Endothelial cell of umbilical vein (primary cell): ENCODE data around the gene DLAT. TPM values are rescaled to one million over a fixed set of nuclear protein-coding genes. Genes with fewer than 3 reads are reported as not detected.
"Not testable (repeated sequence)": the region's sequence is repeated elsewhere in the genome, so short reads cannot be mapped to it uniquely, and the experiment has no call there.

Experiments used
- BruUV-seq: library from RNA; stranded (reverse); fragments of 400-500 nt; replicated peaks from 2 replicates; lab custom pipeline; 2021; lab: Mats Ljungman, UMichigan
- CTCF ChIA-PET: fragments of 300-600, 350-600 bp; sonication (Branson Sonifier 250); formaldehyde crosslinking; loops from one replicate; lab custom pipeline; 2021; ENCODE audit warnings: antibody characterized with exemption, inconsistent platforms; lab: Charles Lee
- POLR2A ChIA-PET: fragments of 300-600, 350-600 bp; sonication (Branson Sonifier 250); formaldehyde crosslinking; loops from one replicate; lab custom pipeline; 2021; ENCODE audit warnings: antibody characterized with exemption, inconsistent platforms; lab: Charles Lee
- DNase-seq: peaks from one replicate; pipeline ENCODE4 v3.0.0-alpha.2; 2011; ENCODE audit warnings: low read depth, low spot score
- FAIRE-seq: peaks from 2 replicates; lab custom pipeline; 2011; peaks lifted over from hg19 to GRCh38; lab: Jason Lieb, UNC
- H2AFZ ChIP-seq: 2 replicates; pipeline ENCODE4 v1.6.0; 2012; ENCODE audit warnings: low read depth, low read length, control low read depth, inconsistent platforms
- H3K27ac ChIP-seq: 2 replicates; pipeline ENCODE4 v1.5.1; 2011; ENCODE audit warnings: low read depth, mild to moderate bottlenecking, control low read depth, low read length, moderate library complexity; ENCODE audit not compliant: insufficient read depth
- H3K27me3 ChIP-seq, 2 experiments: 2 replicates each; pipeline versions ENCODE4 v1.6.0 to v1.6.1; 2011; ENCODE audit warnings: low read length in 2 of 2, mixed read lengths in 1 of 2; ENCODE audit not compliant: control insufficient read depth in 2 of 2, insufficient read depth in 2 of 2
- H3K36me3 ChIP-seq, 2 experiments: 2 replicates in 1 of 2; 3 replicates in 1 of 2; pipeline ENCODE4 v1.5.1; 2011; ENCODE audit warnings: low read length in 2 of 2, mild to moderate bottlenecking in 1 of 2, moderate library complexity in 1 of 2; ENCODE audit not compliant: control insufficient read depth in 2 of 2, insufficient read depth in 2 of 2; ENCODE audit errors: extremely low read depth in 1 of 2
- H3K4me1 ChIP-seq: 3 replicates; pipeline ENCODE4 v1.5.1; 2011; ENCODE audit warnings: mild to moderate bottlenecking, low read length; ENCODE audit not compliant: control insufficient read depth, insufficient read depth; ENCODE audit errors: extremely low read depth
- H3K4me2 ChIP-seq: 2 replicates; pipeline ENCODE4 v1.6.1; 2011; ENCODE audit warnings: low read length, control low read depth, mixed read lengths; ENCODE audit not compliant: insufficient read depth
- H3K4me3 ChIP-seq, 3 experiments: fragments of 200-600 bp in 1 of 3; sonication (generic), shearing (Covaris generic) in 1 of 3; replicated peaks in 1 of 3; 2 replicates each; pipeline ENCODE4 v1.5.1; 2011 to 2016; ENCODE audit warnings: control low read depth in 3 of 3, low read length in 3 of 3, mild to moderate bottlenecking in 2 of 3, inconsistent platforms in 1 of 3, low read depth in 1 of 3, moderate library complexity in 1 of 3; ENCODE audit not compliant: insufficient read depth in 1 of 3
- H3K79me2 ChIP-seq: 2 replicates; pipeline ENCODE4 v1.6.0; 2012; ENCODE audit warnings: low read length, inconsistent platforms; ENCODE audit not compliant: control insufficient read depth, insufficient read depth
- H3K9ac ChIP-seq: replicated peaks from 2 replicates; pipeline ENCODE3; 2011; ENCODE audit warnings: low read length, control low read depth; ENCODE audit not compliant: insufficient read depth; ENCODE audit errors: extremely low read depth
- H3K9me1 ChIP-seq: replicated peaks from 3 replicates; pipeline ENCODE4 v1.6.0; 2011; ENCODE audit warnings: mild to moderate bottlenecking, low read length; ENCODE audit not compliant: control insufficient read depth, insufficient read depth; ENCODE audit errors: extremely low read depth
- H3K9me3 ChIP-seq: replicated peaks from 2 replicates; pipeline ENCODE4 v1.5.1; 2012; ENCODE audit warnings: low read length, inconsistent platforms; ENCODE audit not compliant: control insufficient read depth, insufficient read depth
- H4K20me1 ChIP-seq: replicated peaks from 2 replicates; pipeline ENCODE3; 2011; ENCODE audit warnings: mild to moderate bottlenecking, low read length; ENCODE audit not compliant: control insufficient read depth, insufficient read depth; ENCODE audit errors: extremely low read depth
- CTCF ChIP-seq, 2 donors: IDR thresholded peaks; 1 replicate in 1 of 2; 2 replicates in 1 of 2; pipeline ENCODE4 v1.5.1; 2011; ENCODE audit warnings: low read length in 2 of 2, mild to moderate bottlenecking in 2 of 2, moderate library complexity in 2 of 2, control low read depth in 1 of 2, inconsistent platforms in 1 of 2, low read depth in 1 of 2; ENCODE audit not compliant: insufficient read depth in 1 of 2; ENCODE audit errors: extremely low read depth in 1 of 2
- EZH2 ChIP-seq: IDR thresholded peaks from 2 replicates; pipeline ENCODE4 v1.6.1; 2012; ENCODE audit warnings: borderline replicate concordance, low read depth, mild to moderate bottlenecking, moderate library complexity, low read length, inconsistent platforms; ENCODE audit not compliant: severe bottlenecking
- FOS ChIP-seq: IDR thresholded peaks from 2 replicates; pipeline ENCODE4 v1.6.1; 2011; ENCODE audit warnings: mild to moderate bottlenecking, low read length, moderate library complexity, borderline replicate concordance; ENCODE audit not compliant: insufficient read depth
- GATA2 ChIP-seq: IDR thresholded peaks from 2 replicates; pipeline ENCODE4 v1.7.0; 2011; ENCODE audit warnings: low read depth, mild to moderate bottlenecking, moderate library complexity, mixed read lengths, low read length; ENCODE audit not compliant: insufficient read length, insufficient read depth
- JUN ChIP-seq: IDR thresholded peaks from 2 replicates; pipeline ENCODE4 v1.6.1; 2011; ENCODE audit warnings: borderline replicate concordance, low read depth; ENCODE audit not compliant: insufficient read length, insufficient read depth
- MAX ChIP-seq: IDR thresholded peaks from 2 replicates; pipeline ENCODE4 v1.6.1; 2011; ENCODE audit not compliant: insufficient read depth, insufficient read length
- MYC ChIP-seq: IDR thresholded peaks from one replicate; pipeline ENCODE4 v1.6.1; 2011; ENCODE audit warnings: mild to moderate bottlenecking, low read depth, low read length
- POLR2A ChIP-seq: IDR thresholded peaks from 2 replicates; pipeline ENCODE4 v1.6.1; 2012; ENCODE audit warnings: low read depth, mild to moderate bottlenecking, control low read depth, low read length
- POLR2AphosphoS5 ChIP-seq: IDR thresholded peaks from 2 replicates; pipeline ENCODE4 v1.6.1; 2012; ENCODE audit warnings: low read depth, mild to moderate bottlenecking, control low read depth, low read length, moderate library complexity; ENCODE audit not compliant: insufficient read depth
- dilution Hi-C: fragments of 300-500 bp; cut with MboI; formaldehyde crosslinking; loops from one replicate; pipeline ENCODE4 v1.15.0; 2019; ENCODE audit warnings: low sequenced_read_pairs; ENCODE audit not compliant: extremely low pct_ligation_motif_present
- intact Hi-C: fragments of 100-400 bp; cut with micrococcal nuclease; formaldehyde crosslinking; loops from one replicate; pipeline ENCODE4 v1.10.0; 2022
- polyA plus RNA-seq, 4 experiments: library from polyadenylated mRNA; depleted of rRNA in 3 of 4; stranded (reverse) in 3 of 4; unstranded in 1 of 4; fragments of >200 nt; gene quantifications; 2 replicates each; pipeline versions ENCODE4 v1.2.1 to v1.2.3, GENCODE V29; 2011 to 2012; ENCODE audit warnings: missing spikeins in 1 of 4
- total RNA-seq: library from RNA; stranded (reverse); gene quantifications from 2 replicates; pipeline ENCODE4 v1.2.3, GENCODE V29; 2021

The DLAT gene
- total and polyA plus RNA-seq, 2 donors (not counting 3 experiments of a cell fraction or from before 2014, with no cell fraction given): 13.3 to 41.3 TPM

- CTCF ChIA-PET: interaction anchor here (0.7 kb wide), 1 partner anchor 21 kb away, joined by 3 read pairs; no protein-coding TSS in a partner anchor
- intact Hi-C loops, H4K20me1 ChIP-seq, DNase-seq, H3K9ac ChIP-seq, H3K79me2 ChIP-seq, H3K27me3 ChIP-seq, H3K9me1 ChIP-seq, H3K4me1 ChIP-seq, BruUV-seq, dilution Hi-C loops, H3K9me3 ChIP-seq, H3K4me2 ChIP-seq, FAIRE-seq, H3K4me3 ChIP-seq, POLR2A ChIA-PET, H3K36me3 ChIP-seq, H3K27ac ChIP-seq, H2AFZ ChIP-seq: not testable (repeated sequence)
Observed at GRCh38 chr11:112006095-112006441, 19.1 kb upstream of the DLAT start.

GRCh38 chr11:112011451-112011850 lies 13.8 kb upstream of the DLAT start:
- H3K4me1 ChIP-seq, H3K4me3 ChIP-seq, H3K27ac ChIP-seq, H3K9ac ChIP-seq, H4K20me1 ChIP-seq, dilution Hi-C loops, H2AFZ ChIP-seq, CTCF ChIA-PET, DNase-seq, H3K9me3 ChIP-seq, H3K36me3 ChIP-seq, H3K79me2 ChIP-seq, H3K27me3 ChIP-seq, FAIRE-seq, H3K4me2 ChIP-seq, intact Hi-C loops, BruUV-seq, H3K9me1 ChIP-seq, POLR2A ChIA-PET: not testable (repeated sequence)

GRCh38 chr11:112012874-112013273 lies 12.3 kb upstream of the DLAT start:
- Histone ChIP-seq H4K20me1 (no peaks in the 10 kb centered on the region), H3K9ac (no peak overlapping the region), H3K27ac (no peak overlapping the region), H3K4me2 (no peak overlapping the region), H3K4me1 (peaks cover 7% of the 10 kb centered on the region), H3K9me3 (no peaks in the 10 kb centered on the region), H2AFZ (no peak overlapping the region), H3K79me2 (no peaks in the 10 kb centered on the region), H3K4me3 (no peak overlapping the region), H3K27me3 (no peaks in the 10 kb centered on the region), H3K9me1 (no peaks in the 10 kb centered on the region), H3K36me3 (peaks cover 0 to 2% of the 10 kb centered on the region in 2 experiments)
- TF ChIP-seq MAX (no peak), JUN (no peak), POLR2AphosphoS5 (no peak), POLR2A (no peak), EZH2 (no peak), FOS (no peak), MYC (no peak), GATA2 (no peak), CTCF (IDR thresholded peaks at IDR 0.05; ENCODE audit: extremely low read depth in 1 of 2, insufficient read depth in 1 of 2, low read depth in 1 of 2, low read length in 2 of 2) (no peak)
- dilution Hi-C loops: no loop called here
- POLR2A ChIA-PET: no interaction called here
- BruUV-seq: no TSS peak
- FAIRE-seq: no peak
- intact Hi-C loops: no loop called here
- CTCF ChIA-PET: no interaction called here
- no peak for DNase-seq
